HepG2 (cell line): ENCODE results near the gene TNFRSF1B. TPM values are rescaled to one million over a fixed set of nuclear protein-coding genes. Genes with fewer than 3 reads are reported as not detected.

ENCODE experiments used
- ARNTL ChIP-seq: sonication (generic); formaldehyde crosslinking; IDR thresholded peaks from 2 replicates; pipeline ENCODE4 v1.4.0; 2020; ENCODE audit warnings: mild to moderate bottlenecking, missing genetic modification reagents
- CEBPB ChIP-seq: IDR thresholded peaks from 2 replicates; pipeline ENCODE4 v1.6.1; 2011; ENCODE audit warnings: low read depth, low read length, improper control_type of control experiment, borderline replicate concordance
- GABPB1 ChIP-seq: IDR thresholded peaks from 2 replicates; pipeline ENCODE4 v1.6.1; 2016; ENCODE audit warnings: mild to moderate bottlenecking, missing genetic modification reagents, moderate library complexity, missing compliant biosample characterization
- MEIS2 ChIP-seq: sonication (generic); formaldehyde crosslinking; IDR thresholded peaks from 2 replicates; pipeline ENCODE4 v1.9.0; 2021; ENCODE audit warnings: mild to moderate bottlenecking, missing genetic modification reagents
- NR2C2 ChIP-seq: sonication (generic); formaldehyde crosslinking; IDR thresholded peaks from 2 replicates; pipeline ENCODE4 v1.4.0; 2020; ENCODE audit warnings: missing genetic modification reagents, mild to moderate bottlenecking, moderate library complexity, borderline replicate concordance
- ZFY ChIP-seq: sonication (generic); formaldehyde crosslinking; IDR thresholded peaks from 2 replicates; pipeline ENCODE4 v1.4.0; 2020; ENCODE audit warnings: missing genetic modification reagents
- ZFYVE20 ChIP-seq: sonication (generic); formaldehyde crosslinking; IDR thresholded peaks from 2 replicates; pipeline ENCODE4 v1.8.0; 2023; ENCODE audit warnings: low read depth, mild to moderate bottlenecking, moderate library complexity, missing genetic modification reagents, borderline replicate concordance
- ZNF772 ChIP-seq: sonication (generic); formaldehyde crosslinking; IDR thresholded peaks from 2 replicates; pipeline ENCODE4 v1.5.0; 2020; ENCODE audit warnings: mild to moderate bottlenecking, missing genetic modification reagents
- ZNF792 ChIP-seq: IDR thresholded peaks from 2 replicates; pipeline ENCODE4 v1.6.1; 2016
- ZSCAN25 ChIP-seq: sonication (generic); formaldehyde crosslinking; IDR thresholded peaks from 2 replicates; pipeline ENCODE4 v1.8.0; 2022; ENCODE audit warnings: mild to moderate bottlenecking, missing genetic modification reagents
- polyA plus RNA-seq, 8 experiments: library from polyadenylated mRNA; depleted of rRNA in 3 of 8; stranded (reverse) in 7 of 8; unstranded in 1 of 8; fragments of >200 nt; fragmentation: Illumina TruSeq in 4 of 8; extraction: Trizol in 4 of 8; gene quantifications; 2 replicates each; pipeline versions ENCODE4 v1.2.1 to v1.2.3, GENCODE V29; 2011 to 2016; ENCODE audit warnings: low read depth in 4 of 8, missing spikeins in 1 of 8, mixed read lengths in 1 of 8; ENCODE audit not compliant: insufficient read depth in 1 of 8
- total RNA-seq, 5 experiments: library from RNA; depleted of rRNA; stranded (reverse); fragments of >200 nt; fragmentation: Illumina TruSeq; extraction: Trizol; gene quantifications; 2 replicates each; pipeline ENCODE4 v1.2.3, GENCODE V29; 2016; ENCODE audit warnings: low read depth in 1 of 5
- TF ChIP-seq, protein P1 (sequence below): IDR thresholded peaks from 2 replicates; pipeline ENCODE4 v1.6.1; 2012; ENCODE audit warnings: low read depth, low read length, improper control_type of control experiment
- TF ChIP-seq, protein P2 (sequence below): sonication (generic); formaldehyde crosslinking; IDR thresholded peaks from 2 replicates; pipeline ENCODE4 v1.5.0; 2020; ENCODE audit warnings: mild to moderate bottlenecking, missing genetic modification reagents, moderate library complexity
- TF ChIP-seq, protein P3 (sequence below): sonication (generic); formaldehyde crosslinking; IDR thresholded peaks from 2 replicates; pipeline ENCODE4 v1.4.0; 2020; ENCODE audit warnings: missing genetic modification reagents, mild to moderate bottlenecking, borderline replicate concordance
- TF ChIP-seq, protein P4 (sequence below): sonication (generic); formaldehyde crosslinking; IDR thresholded peaks from 2 replicates; pipeline ENCODE4 v1.8.0; 2022; ENCODE audit warnings: low read depth, missing genetic modification reagents
- TF ChIP-seq, protein P5 (sequence below): sonication (generic); formaldehyde crosslinking; IDR thresholded peaks from 2 replicates; pipeline ENCODE4 v1.4.0; 2020; ENCODE audit warnings: missing genetic modification reagents
- TF ChIP-seq, protein P6 (sequence below): sonication (generic); formaldehyde crosslinking; IDR thresholded peaks from 2 replicates; pipeline ENCODE4 v1.4.0; 2020; ENCODE audit warnings: missing genetic modification reagents, low read depth, mild to moderate bottlenecking, borderline replicate concordance

The TNFRSF1B gene
- total and polyA plus RNA-seq, 2 of the 13 experiments (the other 11 are each of a cell fraction or from before 2014, with no cell fraction given) = 0.04 to 0.11 TPM

DNA sequence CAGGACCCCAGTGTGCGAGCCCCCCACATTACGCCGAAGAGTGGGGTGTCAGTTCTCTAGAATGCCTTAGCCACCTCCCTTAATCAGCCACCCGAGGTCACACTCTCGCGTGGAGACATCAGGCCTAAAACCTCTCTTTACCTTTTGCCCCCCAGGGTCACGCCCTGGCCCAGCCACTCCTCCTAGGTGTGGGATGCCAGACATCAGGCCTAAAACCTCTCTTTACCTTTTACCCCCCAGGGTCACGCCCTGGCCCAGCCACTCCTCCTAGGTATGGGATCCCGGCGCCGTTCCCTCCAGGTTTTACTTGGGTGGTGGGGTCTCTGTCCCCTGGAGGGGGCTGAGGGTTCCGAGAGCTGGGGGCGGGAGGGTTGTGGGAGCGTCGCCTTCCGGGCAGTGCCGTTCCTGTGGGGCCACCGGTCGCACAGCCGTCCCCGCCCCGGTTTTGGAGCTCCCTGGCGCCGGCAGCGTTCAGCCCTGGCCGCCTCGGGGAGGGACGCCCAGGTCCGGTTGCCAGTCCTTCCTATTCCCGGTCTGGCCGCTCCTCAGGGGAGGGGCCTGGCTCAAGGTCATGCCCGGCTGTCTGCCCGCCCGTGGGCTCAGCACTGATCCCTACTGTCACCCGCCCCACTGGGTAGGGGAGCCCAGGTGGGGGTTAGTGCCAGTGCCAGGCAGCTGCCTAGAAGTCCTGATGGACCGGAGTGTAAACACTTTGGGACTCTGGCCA lies 63.9 kb downstream of the TNFRSF1B start (continued):
- TF ChIP-seq, protein P1, sequence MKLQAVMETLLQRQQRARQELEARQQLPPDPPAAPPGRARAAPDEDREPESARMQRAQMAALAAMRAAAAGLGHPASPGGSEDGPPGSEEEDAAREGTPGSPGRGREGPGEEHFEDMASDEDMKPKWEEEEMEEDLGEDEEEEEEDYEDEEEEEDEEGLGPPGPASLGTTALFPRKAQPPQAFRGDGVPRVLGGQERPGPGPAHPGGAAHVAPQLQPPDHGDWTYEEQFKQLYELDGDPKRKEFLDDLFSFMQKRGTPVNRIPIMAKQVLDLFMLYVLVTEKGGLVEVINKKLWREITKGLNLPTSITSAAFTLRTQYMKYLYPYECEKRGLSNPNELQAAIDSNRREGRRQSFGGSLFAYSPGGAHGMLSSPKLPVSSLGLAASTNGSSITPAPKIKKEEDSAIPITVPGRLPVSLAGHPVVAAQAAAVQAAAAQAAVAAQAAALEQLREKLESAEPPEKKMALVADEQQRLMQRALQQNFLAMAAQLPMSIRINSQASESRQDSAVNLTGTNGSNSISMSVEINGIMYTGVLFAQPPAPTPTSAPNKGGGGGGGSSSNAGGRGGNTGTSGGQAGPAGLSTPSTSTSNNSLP = no peak
- TF ChIP-seq MEIS2 (CRISPR knock-in tag) (no peak), ARNTL (no peak), ZFY (CRISPR knock-in tag) (0 out of 2 replicates have a peak, but pooled peaks have one; percentile 38), NR2C2 (CRISPR knock-in tag) (no peak), CEBPB (no peak), GABPB1 (CRISPR knock-in tag) (peak; percentile 32; the same call in 1 of the 2 replicates), ZFYVE20 (CRISPR knock-in tag) (no peak), ZSCAN25 (CRISPR knock-in tag) (no peak), ZNF792 (CRISPR knock-in tag) (no peak), ZNF772 (CRISPR knock-in tag) (no peak)
- TF ChIP-seq, protein P2, sequence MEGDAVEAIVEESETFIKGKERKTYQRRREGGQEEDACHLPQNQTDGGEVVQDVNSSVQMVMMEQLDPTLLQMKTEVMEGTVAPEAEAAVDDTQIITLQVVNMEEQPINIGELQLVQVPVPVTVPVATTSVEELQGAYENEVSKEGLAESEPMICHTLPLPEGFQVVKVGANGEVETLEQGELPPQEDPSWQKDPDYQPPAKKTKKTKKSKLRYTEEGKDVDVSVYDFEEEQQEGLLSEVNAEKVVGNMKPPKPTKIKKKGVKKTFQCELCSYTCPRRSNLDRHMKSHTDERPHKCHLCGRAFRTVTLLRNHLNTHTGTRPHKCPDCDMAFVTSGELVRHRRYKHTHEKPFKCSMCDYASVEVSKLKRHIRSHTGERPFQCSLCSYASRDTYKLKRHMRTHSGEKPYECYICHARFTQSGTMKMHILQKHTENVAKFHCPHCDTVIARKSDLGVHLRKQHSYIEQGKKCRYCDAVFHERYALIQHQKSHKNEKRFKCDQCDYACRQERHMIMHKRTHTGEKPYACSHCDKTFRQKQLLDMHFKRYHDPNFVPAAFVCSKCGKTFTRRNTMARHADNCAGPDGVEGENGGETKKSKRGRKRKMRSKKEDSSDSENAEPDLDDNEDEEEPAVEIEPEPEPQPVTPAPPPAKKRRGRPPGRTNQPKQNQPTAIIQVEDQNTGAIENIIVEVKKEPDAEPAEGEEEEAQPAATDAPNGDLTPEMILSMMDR (CRISPR knock-in tag) = 0 out of 2 replicates have a peak, but pooled peaks have one; percentile 10
- TF ChIP-seq, protein P3, sequence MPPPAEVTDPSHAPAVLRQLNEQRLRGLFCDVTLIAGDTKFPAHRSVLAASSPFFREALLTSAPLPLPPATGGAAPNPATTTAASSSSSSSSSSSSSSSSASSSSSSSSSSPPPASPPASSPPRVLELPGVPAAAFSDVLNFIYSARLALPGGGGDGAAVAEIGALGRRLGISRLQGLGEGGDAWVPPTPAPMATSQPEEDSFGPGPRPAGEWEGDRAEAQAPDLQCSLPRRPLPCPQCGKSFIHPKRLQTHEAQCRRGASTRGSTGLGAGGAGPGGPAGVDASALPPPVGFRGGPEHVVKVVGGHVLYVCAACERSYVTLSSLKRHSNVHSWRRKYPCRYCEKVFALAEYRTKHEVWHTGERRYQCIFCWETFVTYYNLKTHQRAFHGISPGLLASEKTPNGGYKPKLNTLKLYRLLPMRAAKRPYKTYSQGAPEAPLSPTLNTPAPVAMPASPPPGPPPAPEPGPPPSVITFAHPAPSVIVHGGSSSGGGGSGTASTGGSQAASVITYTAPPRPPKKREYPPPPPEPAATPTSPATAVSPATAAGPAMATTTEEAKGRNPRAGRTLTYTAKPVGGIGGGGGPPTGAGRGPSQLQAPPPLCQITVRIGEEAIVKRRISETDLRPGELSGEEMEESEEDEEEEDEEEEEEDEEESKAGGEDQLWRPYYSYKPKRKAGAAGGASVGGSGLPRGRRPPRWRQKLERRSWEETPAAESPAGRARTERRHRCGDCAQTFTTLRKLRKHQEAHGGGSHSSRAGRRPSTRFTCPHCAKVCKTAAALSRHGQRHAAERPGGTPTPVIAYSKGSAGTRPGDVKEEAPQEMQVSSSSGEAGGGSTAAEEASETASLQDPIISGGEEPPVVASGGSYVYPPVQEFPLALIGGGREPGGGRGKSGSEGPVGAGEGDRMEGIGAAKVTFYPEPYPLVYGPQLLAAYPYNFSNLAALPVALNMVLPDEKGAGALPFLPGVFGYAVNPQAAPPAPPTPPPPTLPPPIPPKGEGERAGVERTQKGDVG (CRISPR knock-in tag) = no peak
- TF ChIP-seq, protein P4, sequence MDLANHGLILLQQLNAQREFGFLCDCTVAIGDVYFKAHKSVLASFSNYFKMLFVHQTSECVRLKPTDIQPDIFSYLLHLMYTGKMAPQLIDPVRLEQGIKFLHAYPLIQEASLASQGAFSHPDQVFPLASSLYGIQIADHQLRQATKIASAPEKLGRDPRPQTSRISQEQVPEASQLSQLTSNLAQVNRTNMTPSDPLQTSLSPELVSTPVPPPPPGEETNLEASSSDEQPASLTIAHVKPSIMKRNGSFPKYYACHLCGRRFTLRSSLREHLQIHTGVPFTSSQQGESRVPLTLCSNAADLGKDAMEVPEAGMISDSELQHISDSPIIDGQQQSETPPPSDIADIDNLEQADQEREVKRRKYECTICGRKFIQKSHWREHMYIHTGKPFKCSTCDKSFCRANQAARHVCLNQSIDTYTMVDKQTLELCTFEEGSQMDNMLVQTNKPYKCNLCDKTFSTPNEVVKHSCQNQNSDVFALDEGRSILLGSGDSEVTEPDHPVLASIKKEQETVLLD (CRISPR knock-in tag) = 0 out of 2 replicates have a peak, but pooled peaks have one; percentile 30
- TF ChIP-seq, protein P5, sequence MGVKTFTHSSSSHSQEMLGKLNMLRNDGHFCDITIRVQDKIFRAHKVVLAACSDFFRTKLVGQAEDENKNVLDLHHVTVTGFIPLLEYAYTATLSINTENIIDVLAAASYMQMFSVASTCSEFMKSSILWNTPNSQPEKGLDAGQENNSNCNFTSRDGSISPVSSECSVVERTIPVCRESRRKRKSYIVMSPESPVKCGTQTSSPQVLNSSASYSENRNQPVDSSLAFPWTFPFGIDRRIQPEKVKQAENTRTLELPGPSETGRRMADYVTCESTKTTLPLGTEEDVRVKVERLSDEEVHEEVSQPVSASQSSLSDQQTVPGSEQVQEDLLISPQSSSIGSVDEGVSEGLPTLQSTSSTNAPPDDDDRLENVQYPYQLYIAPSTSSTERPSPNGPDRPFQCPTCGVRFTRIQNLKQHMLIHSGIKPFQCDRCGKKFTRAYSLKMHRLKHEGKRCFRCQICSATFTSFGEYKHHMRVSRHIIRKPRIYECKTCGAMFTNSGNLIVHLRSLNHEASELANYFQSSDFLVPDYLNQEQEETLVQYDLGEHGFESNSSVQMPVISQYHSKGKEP = no peak
- TF ChIP-seq, protein P6, sequence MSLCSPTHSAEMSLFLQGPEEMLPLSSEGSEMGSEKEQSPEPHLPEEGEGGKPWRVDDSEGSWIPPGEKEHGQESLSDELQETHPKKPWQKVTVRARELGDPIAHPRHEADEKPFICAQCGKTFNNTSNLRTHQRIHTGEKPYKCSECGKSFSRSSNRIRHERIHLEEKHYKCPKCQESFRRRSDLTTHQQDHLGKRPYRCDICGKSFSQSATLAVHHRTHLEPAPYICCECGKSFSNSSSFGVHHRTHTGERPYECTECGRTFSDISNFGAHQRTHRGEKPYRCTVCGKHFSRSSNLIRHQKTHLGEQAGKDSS = 0 out of 2 replicates have a peak, but pooled peaks have one; percentile 4
